Measurements from ENCODE around the gene PDE3A.

PDE3A gene

GRCh38 chr12:20510811-20511210, 142.5 kb downstream of the PDE3A start:
- no peak overlapping the region for H3K4me3 ChIP-seq (ENCODE audit: low read depth, low read length)
- H3K27me3 ChIP-seq (ENCODE audit: control insufficient read depth, insufficient read depth, low read length) = no peaks in the 10 kb centered on the region
- H3K36me3 ChIP-seq (ENCODE audit: control insufficient read depth, insufficient read depth, low read length) = no peaks in the 10 kb centered on the region
- H3K9me3 ChIP-seq (ENCODE audit: control insufficient read depth, insufficient read depth, low read length) = no peaks in the 10 kb centered on the region
- H3K4me1 ChIP-seq (ENCODE audit: control insufficient read depth, insufficient read depth, low read length) = no peaks in the 10 kb centered on the region
- no peak overlapping the region for H3K27ac ChIP-seq (ENCODE audit: low read depth, low read length)
- H3K9ac ChIP-seq (ENCODE audit: low read depth, low read length) = no peak overlapping the region

GRCh38 chr12:20513189-20513588, 144.9 kb downstream of the PDE3A start:
- H3K36me3 ChIP-seq (ENCODE audit: control insufficient read depth, insufficient read depth, low read length) = no peaks in the 10 kb centered on the region
- no peak overlapping the region for H3K27ac ChIP-seq (ENCODE audit: low read depth, low read length)
- H3K9ac ChIP-seq (ENCODE audit: low read depth, low read length) = no peak overlapping the region
- no peaks in the 10 kb centered on the region for H3K9me3 ChIP-seq (ENCODE audit: control insufficient read depth, insufficient read depth, low read length)
- no peak overlapping the region for H3K4me3 ChIP-seq (ENCODE audit: low read depth, low read length)
- H3K27me3 ChIP-seq (ENCODE audit: control insufficient read depth, insufficient read depth, low read length) = no peaks in the 10 kb centered on the region
- H3K4me1 ChIP-seq (ENCODE audit: control insufficient read depth, insufficient read depth, low read length) = no peaks in the 10 kb centered on the region

GRCh38 chr12:20514598-20514997, 146.3 kb downstream of the PDE3A start:
- Histone ChIP-seq H3K4me3 (ENCODE audit: low read depth, low read length) (no peak overlapping the region), H3K27me3 (ENCODE audit: control insufficient read depth, insufficient read depth, low read length) (no peaks in the 10 kb centered on the region), H3K9ac (ENCODE audit: low read depth, low read length) (no peak overlapping the region)

GRCh38 chr12:20520532-20520931, 152.2 kb downstream of the PDE3A start:
- H3K4me1 ChIP-seq (ENCODE audit: control insufficient read depth, insufficient read depth, low read length) = peaks cover 17% of the 10 kb centered on the region

More at GRCh38 chr12:20514598-20514997, 146.3 kb downstream of the PDE3A start:
- Histone ChIP-seq H3K4me1 (ENCODE audit: control insufficient read depth, insufficient read depth, low read length) (no peaks in the 10 kb centered on the region), H3K36me3 (ENCODE audit: control insufficient read depth, insufficient read depth, low read length) (no peaks in the 10 kb centered on the region), H3K9me3 (ENCODE audit: control insufficient read depth, insufficient read depth, low read length) (no peaks in the 10 kb centered on the region), H3K27ac (ENCODE audit: low read depth, low read length) (no peak overlapping the region)

GRCh38 chr12:20523658-20524057, 155.3 kb downstream of the PDE3A start:
- Histone ChIP-seq H3K4me3 (ENCODE audit: low read depth, low read length) (peak overlapping the region; percentile 35; the same call in 1 of the 2 replicates), H3K27ac (ENCODE audit: low read depth, low read length) (peak overlapping the region; percentile 53), H3K4me1 (ENCODE audit: control insufficient read depth, insufficient read depth, low read length) (peaks cover 31% of the 10 kb centered on the region), H3K9me3 (ENCODE audit: control insufficient read depth, insufficient read depth, low read length) (no peaks in the 10 kb centered on the region), H3K36me3 (ENCODE audit: control insufficient read depth, insufficient read depth, low read length) (no peaks in the 10 kb centered on the region), H3K9ac (ENCODE audit: low read depth, low read length) (no peak overlapping the region), H3K27me3 (ENCODE audit: control insufficient read depth, insufficient read depth, low read length) (no peaks in the 10 kb centered on the region)

More at GRCh38 chr12:20520532-20520931, 152.2 kb downstream of the PDE3A start:
- no peak overlapping the region for H3K9ac ChIP-seq (ENCODE audit: low read depth, low read length)
- no peaks in the 10 kb centered on the region for H3K36me3 ChIP-seq (ENCODE audit: control insufficient read depth, insufficient read depth, low read length)
- H3K27ac ChIP-seq (ENCODE audit: low read depth, low read length) = no peak overlapping the region
- H3K27me3 ChIP-seq (ENCODE audit: control insufficient read depth, insufficient read depth, low read length) = no peaks in the 10 kb centered on the region
- no peak overlapping the region for H3K4me3 ChIP-seq (ENCODE audit: low read depth, low read length)
- no peaks in the 10 kb centered on the region for H3K9me3 ChIP-seq (ENCODE audit: control insufficient read depth, insufficient read depth, low read length)

- Histone ChIP-seq H3K27me3 (ENCODE audit: control insufficient read depth, insufficient read depth, low read length) (no peaks in the 10 kb centered on the region), H3K27ac (ENCODE audit: low read depth, low read length) (peak overlapping the region; percentile 53), H3K4me1 (ENCODE audit: control insufficient read depth, insufficient read depth, low read length) (peaks cover 31% of the 10 kb centered on the region), H3K9me3 (ENCODE audit: control insufficient read depth, insufficient read depth, low read length) (no peaks in the 10 kb centered on the region), H3K9ac (ENCODE audit: low read depth, low read length) (no peak overlapping the region), H3K4me3 (ENCODE audit: low read depth, low read length) (peak overlapping the region; percentile 35; the same call in 1 of the 2 replicates), H3K36me3 (ENCODE audit: control insufficient read depth, insufficient read depth, low read length) (no peaks in the 10 kb centered on the region)
These were observed 155.8 kb downstream of the PDE3A start for GRCh38 chr12:20524113-20524512.

GRCh38 chr12:20525064-20525610, 156.8 kb downstream of the PDE3A start:
- Histone ChIP-seq H3K27me3 (ENCODE audit: control insufficient read depth, insufficient read depth, low read length) (no peaks in the 10 kb centered on the region), H3K9me3 (ENCODE audit: control insufficient read depth, insufficient read depth, low read length) (no peaks in the 10 kb centered on the region), H3K4me3 (ENCODE audit: low read depth, low read length) (no peak overlapping the region), H3K9ac (ENCODE audit: low read depth, low read length) (no peak overlapping the region), H3K27ac (ENCODE audit: low read depth, low read length) (no peak overlapping the region), H3K36me3 (ENCODE audit: control insufficient read depth, insufficient read depth, low read length) (no peaks in the 10 kb centered on the region), H3K4me1 (ENCODE audit: control insufficient read depth, insufficient read depth, low read length) (peaks cover 31% of the 10 kb centered on the region)

- no peak overlapping the region for H3K9ac ChIP-seq (ENCODE audit: low read depth, low read length)
- no peak overlapping the region for H3K4me3 ChIP-seq (ENCODE audit: low read depth, low read length)
- H3K4me1 ChIP-seq (ENCODE audit: control insufficient read depth, insufficient read depth, low read length) = peaks cover 31% of the 10 kb centered on the region
- no peaks in the 10 kb centered on the region for H3K9me3 ChIP-seq (ENCODE audit: control insufficient read depth, insufficient read depth, low read length)
- no peak overlapping the region for H3K27ac ChIP-seq (ENCODE audit: low read depth, low read length)
- no peaks in the 10 kb centered on the region for H3K36me3 ChIP-seq (ENCODE audit: control insufficient read depth, insufficient read depth, low read length)
- H3K27me3 ChIP-seq (ENCODE audit: control insufficient read depth, insufficient read depth, low read length) = no peaks in the 10 kb centered on the region
These were observed 159.3 kb downstream of the PDE3A start for GRCh38 chr12:20527417-20528163.

GRCh38 chr12:20528208-20528607, 159.9 kb downstream of the PDE3A start:
- Histone ChIP-seq H3K9me3 (ENCODE audit: control insufficient read depth, insufficient read depth, low read length) (no peaks in the 10 kb centered on the region), H3K9ac (ENCODE audit: low read depth, low read length) (no peak overlapping the region), H3K4me3 (ENCODE audit: low read depth, low read length) (no peak overlapping the region), H3K27ac (ENCODE audit: low read depth, low read length) (no peak overlapping the region), H3K36me3 (ENCODE audit: control insufficient read depth, insufficient read depth, low read length) (no peaks in the 10 kb centered on the region), H3K27me3 (ENCODE audit: control insufficient read depth, insufficient read depth, low read length) (no peaks in the 10 kb centered on the region), H3K4me1 (ENCODE audit: control insufficient read depth, insufficient read depth, low read length) (peaks cover 27% of the 10 kb centered on the region)

- Histone ChIP-seq H3K27ac (ENCODE audit: low read depth, low read length) (no peak overlapping the region), H3K36me3 (ENCODE audit: control insufficient read depth, insufficient read depth, low read length) (no peaks in the 10 kb centered on the region), H3K27me3 (ENCODE audit: control insufficient read depth, insufficient read depth, low read length) (no peaks in the 10 kb centered on the region), H3K4me1 (ENCODE audit: control insufficient read depth, insufficient read depth, low read length) (no peaks in the 10 kb centered on the region), H3K9ac (ENCODE audit: low read depth, low read length) (no peak overlapping the region), H3K9me3 (ENCODE audit: control insufficient read depth, insufficient read depth, low read length) (no peaks in the 10 kb centered on the region), H3K4me3 (ENCODE audit: low read depth, low read length) (no peak overlapping the region)
These were observed 177.9 kb downstream of the PDE3A start for GRCh38 chr12:20546267-20546666.

GRCh38 chr12:20547816-20548575, 179.7 kb downstream of the PDE3A start:
- H3K9me3 ChIP-seq (ENCODE audit: control insufficient read depth, insufficient read depth, low read length) = no peaks in the 10 kb centered on the region
- no peak overlapping the region for H3K27ac ChIP-seq (ENCODE audit: low read depth, low read length)
- no peaks in the 10 kb centered on the region for H3K4me1 ChIP-seq (ENCODE audit: control insufficient read depth, insufficient read depth, low read length)
- no peaks in the 10 kb centered on the region for H3K27me3 ChIP-seq (ENCODE audit: control insufficient read depth, insufficient read depth, low read length)
- no peak overlapping the region for H3K9ac ChIP-seq (ENCODE audit: low read depth, low read length)
- H3K36me3 ChIP-seq (ENCODE audit: control insufficient read depth, insufficient read depth, low read length) = no peaks in the 10 kb centered on the region
- no peak overlapping the region for H3K4me3 ChIP-seq (ENCODE audit: low read depth, low read length)

All from HUES48 (cell line).